Measurements from ENCODE around the gene UBA52.

- TF ChIP-seq REST (IDR thresholded peaks at IDR 0.05; ENCODE audit: unreplicated experiment) (no peak), POLR2AphosphoS5 (IDR thresholded peaks at IDR 0.05; ENCODE audit: low read depth) (peak; percentile 33; the same call in 1 of the 2 replicates), EZH2phosphoT487 (IDR thresholded peaks at IDR 0.05; ENCODE audit: unreplicated experiment) (no peak), EZH2 (IDR thresholded peaks at IDR 0.05; ENCODE audit: low read depth, unreplicated experiment) (no peak), CREB1 (CRISPR knock-in tag; IDR thresholded peaks at IDR 0.05; ENCODE audit: low read depth) (no peak), JUNB (IDR thresholded peaks at IDR 0.05; ENCODE audit: unreplicated experiment) (no peak), ZNF331 (CRISPR knock-in tag; IDR thresholded peaks at IDR 0.05; ENCODE audit: low read depth) (no peak), ZNF114 (CRISPR knock-in tag; IDR thresholded peaks at IDR 0.05) (no peak), NANOG (IDR thresholded peaks at IDR 0.05; ENCODE audit: borderline replicate concordance) (no peak), STAT1 (IDR thresholded peaks at IDR 0.05; ENCODE audit: unreplicated experiment) (no peak), ZNF462 (CRISPR knock-in tag; IDR thresholded peaks at IDR 0.05) (no peak)
- TF ChIP-seq, protein P1, sequence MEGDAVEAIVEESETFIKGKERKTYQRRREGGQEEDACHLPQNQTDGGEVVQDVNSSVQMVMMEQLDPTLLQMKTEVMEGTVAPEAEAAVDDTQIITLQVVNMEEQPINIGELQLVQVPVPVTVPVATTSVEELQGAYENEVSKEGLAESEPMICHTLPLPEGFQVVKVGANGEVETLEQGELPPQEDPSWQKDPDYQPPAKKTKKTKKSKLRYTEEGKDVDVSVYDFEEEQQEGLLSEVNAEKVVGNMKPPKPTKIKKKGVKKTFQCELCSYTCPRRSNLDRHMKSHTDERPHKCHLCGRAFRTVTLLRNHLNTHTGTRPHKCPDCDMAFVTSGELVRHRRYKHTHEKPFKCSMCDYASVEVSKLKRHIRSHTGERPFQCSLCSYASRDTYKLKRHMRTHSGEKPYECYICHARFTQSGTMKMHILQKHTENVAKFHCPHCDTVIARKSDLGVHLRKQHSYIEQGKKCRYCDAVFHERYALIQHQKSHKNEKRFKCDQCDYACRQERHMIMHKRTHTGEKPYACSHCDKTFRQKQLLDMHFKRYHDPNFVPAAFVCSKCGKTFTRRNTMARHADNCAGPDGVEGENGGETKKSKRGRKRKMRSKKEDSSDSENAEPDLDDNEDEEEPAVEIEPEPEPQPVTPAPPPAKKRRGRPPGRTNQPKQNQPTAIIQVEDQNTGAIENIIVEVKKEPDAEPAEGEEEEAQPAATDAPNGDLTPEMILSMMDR (conservative IDR thresholded peaks at IDR 0.05; ENCODE audit: low read depth in 2 of 2), result no peak
Measured at GRCh38 chr19:18577365-18577914, 5.8 kb downstream of the UBA52 start.
